ENCODE data around the gene APC2.

DNA sequence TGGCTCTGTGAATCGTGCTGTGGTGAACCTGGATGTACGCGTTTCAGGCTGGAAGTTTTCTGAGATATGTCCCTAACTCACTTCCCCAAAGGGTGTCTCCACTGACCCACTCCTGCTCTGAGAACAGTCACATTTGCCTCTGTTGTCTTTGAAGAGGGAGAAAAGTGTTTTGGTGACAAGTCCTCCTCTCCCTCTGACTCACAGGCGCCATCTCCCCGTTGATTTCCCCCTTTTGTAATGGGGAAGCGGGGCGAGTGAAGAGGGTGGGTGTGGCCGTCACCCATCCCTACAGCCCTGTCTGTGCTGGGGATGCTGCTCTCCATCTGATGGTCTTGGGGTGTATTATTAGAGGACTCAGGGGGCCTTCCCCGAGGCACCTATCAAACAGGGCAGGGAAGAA, 9.6 kb downstream of the APC2 start:
- TF ChIP-seq, protein P1, sequence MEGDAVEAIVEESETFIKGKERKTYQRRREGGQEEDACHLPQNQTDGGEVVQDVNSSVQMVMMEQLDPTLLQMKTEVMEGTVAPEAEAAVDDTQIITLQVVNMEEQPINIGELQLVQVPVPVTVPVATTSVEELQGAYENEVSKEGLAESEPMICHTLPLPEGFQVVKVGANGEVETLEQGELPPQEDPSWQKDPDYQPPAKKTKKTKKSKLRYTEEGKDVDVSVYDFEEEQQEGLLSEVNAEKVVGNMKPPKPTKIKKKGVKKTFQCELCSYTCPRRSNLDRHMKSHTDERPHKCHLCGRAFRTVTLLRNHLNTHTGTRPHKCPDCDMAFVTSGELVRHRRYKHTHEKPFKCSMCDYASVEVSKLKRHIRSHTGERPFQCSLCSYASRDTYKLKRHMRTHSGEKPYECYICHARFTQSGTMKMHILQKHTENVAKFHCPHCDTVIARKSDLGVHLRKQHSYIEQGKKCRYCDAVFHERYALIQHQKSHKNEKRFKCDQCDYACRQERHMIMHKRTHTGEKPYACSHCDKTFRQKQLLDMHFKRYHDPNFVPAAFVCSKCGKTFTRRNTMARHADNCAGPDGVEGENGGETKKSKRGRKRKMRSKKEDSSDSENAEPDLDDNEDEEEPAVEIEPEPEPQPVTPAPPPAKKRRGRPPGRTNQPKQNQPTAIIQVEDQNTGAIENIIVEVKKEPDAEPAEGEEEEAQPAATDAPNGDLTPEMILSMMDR (IDR thresholded peaks at IDR 0.05; ENCODE audit: poor library complexity, severe bottlenecking) = no peak
- TF ChIP-seq MXI1 (conservative IDR thresholded peaks at IDR 0.05; ENCODE audit: poor library complexity, severe bottlenecking) = no peak
- TF ChIP-seq TAF1 (IDR thresholded peaks at IDR 0.05; ENCODE audit: low read depth) = no peak
- TF ChIP-seq POLR2AphosphoS5 (IDR thresholded peaks at IDR 0.05) = no peak
- no peak for TF ChIP-seq EZH2 (IDR thresholded peaks at IDR 0.05; ENCODE audit: borderline replicate concordance, insufficient read depth, low read length, poor library complexity, severe bottlenecking)

Measured in neural cell (in vitro differentiated cells).